ENCODE data around the gene EXOSC5.
A peak's percentile ranks its signal among the peaks of the same experiment; 100 is the strongest.
"Not testable (repeated sequence)": the region's sequence is repeated elsewhere in the genome, so short reads cannot be mapped to it uniquely, and the experiment has no call there.

Gene EXOSC5

DNA sequence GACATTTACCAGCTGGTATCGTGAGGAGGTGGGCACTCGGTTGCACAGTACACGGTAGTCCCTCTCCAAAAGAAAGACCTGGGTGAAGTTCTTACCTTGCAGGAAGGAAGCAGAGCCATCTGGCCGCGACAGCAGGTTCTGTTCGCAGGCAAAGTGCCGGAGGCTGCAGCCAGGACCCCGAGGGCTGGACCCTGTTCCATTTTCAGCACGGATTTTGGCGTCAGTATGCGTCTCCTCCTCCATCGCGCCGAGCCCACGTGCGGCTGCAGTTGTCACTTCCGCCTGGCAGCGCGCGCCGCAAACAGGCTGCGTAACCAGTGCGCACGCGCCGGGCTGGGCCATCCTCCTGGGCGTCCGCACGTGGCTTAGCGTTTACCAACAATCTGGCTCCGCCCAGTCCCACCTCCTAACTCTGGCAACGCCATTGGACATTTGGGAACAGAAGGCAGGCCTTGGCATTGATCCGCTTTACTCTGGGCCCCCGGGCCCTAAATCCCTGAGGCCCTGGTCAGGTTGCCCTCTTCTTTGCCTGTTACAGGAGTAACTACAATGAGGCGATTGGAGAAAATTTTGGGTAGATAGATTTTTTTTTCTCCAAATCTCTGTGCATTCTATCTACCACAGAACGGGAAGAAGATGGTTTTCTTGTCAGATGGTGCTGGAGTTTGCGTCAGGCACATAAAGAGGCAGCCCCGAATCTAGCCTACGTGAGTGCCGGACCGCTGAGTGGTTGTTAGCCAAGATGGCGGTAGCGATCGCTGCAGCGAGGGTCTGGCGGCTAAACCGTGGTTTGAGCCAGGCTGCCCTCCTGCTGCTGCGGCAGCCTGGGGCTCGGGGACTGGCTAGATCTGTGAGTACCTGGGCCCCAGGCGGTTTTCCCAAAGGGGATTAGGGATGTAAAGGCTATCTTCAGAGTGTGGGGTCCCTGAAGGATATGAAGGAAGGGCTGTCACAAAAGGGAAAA lies at the start of gene EXOSC5, which contains the start of gene BCKDHA:
EXOSC5 (minus strand) TSS at position 274 of the 964 bp plus-strand sequence; CDS start at position 243, 31 bp downstream.
BCKDHA (plus strand) TSS at position 733 of the 964 bp plus-strand sequence; CDS start at position 743, 10 bp downstream.
- peak; percentile 100 for DNase-seq (ENCODE audit: low spot score)

DNA sequence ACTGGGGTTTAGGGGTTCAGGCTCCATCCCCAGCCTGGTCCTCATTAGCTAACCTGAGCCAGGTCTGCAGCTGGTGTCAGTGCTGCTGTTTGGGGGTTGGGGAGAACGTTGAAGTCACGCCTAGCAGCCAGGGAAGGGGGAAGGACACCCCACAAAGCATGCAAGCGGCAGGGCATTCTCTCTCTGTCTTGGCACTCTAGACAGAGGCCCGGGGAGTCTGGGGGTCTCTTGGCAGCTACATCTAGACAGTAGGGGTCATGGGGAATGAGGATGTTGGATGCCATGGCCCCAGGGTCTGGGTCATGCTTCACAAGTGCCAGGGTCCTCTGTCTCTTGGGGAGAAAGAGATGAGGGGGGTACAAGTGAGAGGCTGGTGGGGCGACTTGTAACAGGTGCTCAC lies 48.4 kb upstream of the EXOSC5 start:
- DNase-seq (ENCODE audit: low spot score): no peak

DNA sequence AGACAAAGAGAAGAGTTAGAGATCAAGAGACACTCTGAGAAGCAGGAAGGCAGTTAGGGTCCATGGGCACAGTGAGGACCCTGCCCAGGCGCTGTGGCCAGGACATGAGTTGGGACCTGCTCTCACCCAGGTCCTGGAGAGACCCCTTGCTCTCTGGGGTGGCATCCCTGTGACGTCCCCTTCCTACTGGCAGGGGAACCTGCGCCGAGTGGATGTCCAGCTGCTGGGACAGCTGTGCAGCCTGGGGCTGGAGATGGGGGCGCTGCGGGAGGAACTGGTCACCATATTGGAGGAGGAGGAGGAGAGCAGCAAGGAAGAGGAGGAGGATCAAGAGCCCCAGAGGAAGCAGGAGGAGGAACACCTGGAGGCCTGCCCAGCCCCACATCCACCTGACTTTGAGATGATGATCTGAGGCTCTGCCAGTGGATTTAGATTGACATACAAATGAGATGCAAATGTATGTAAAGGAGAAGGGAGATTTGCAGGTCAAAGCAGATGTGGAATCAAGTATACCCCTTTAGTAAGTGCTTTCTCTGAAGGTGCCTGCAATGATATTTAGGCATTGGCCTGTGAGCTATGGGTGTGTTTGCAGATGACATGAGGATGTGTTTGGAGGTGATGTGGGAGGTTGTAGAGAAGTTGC lies 46.8 kb upstream of the EXOSC5 start:
- DNase-seq (ENCODE audit: low spot score): no peak

DNA sequence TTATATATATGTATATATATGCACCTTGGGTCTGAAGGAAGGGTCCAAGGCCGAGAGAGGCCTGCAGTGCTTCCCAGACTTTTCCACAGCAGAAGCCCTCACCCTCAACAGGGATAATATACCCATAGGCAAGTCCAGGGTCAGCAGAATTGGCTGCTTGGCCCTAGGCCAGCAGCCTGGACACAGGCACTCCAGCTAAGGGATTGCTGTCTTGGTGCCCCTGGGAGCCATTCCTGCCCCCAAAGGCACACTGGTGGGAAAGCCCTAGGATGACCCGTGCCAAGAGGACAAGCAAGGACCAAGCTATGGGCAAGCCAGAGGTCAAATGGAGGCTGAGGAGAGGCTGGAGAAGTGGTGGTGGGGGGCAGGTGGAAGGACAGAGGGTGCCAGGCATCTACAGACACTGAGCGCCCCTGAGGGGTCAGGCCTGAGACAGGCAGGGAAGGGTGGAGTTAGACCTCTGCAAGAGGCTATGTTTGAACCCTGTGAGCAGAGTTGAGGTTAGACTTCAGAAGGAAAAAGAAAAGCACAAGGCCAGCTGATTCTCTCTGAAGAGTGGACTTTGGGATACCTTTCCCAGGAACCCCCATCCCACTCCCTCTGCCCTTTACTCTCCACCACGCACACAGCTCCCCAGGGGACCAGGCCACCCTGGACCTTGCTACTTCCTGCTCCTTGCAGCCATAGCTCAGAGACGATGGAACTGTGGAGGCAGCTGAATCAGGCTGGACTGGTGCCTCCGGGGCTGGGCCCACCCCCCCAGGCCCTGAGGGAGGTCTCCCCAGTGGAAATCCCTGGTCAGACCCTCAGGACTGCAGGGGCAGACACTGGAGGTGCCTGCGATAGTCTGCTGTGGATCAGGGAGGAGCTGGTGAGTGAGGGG lies 45.6 kb upstream of the EXOSC5 start, which contains the start of gene ERICH4:
ERICH4 (plus strand) TSS at position 684 of the 883 bp plus-strand sequence; CDS start at position 698, 14 bp downstream.
- DNase-seq (ENCODE audit: low spot score): no peak

DNA sequence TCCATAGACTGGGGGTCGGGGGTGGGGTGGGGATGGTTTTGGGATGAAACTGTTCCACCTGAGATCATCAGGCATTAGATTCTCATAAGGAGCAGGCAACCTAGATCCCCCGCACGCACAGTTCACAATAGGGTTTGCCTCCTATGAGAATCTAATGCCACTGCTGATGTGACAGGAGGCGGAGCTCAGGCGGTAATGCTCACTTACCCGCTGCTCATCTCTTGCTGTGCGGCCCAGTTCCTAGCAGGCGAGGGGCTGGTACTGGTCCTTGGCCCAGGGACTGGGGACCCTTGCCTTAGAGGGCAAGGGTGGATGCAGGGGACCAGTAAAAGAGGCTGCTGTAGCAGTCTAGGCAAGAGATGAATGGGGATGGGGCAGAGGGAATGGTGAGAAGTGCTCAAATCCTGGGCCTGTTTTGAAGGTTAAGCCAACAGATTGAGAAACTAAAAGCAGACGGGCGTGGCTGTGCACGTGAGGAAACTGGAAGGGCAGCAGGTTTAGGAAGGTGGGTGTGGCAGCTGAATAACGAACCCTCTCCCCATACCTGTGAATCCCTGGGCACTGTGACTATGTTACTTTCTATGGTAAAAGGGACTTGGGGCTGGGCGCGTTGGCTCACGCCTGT lies 44.3 kb upstream of the EXOSC5 start:
- DNase-seq (ENCODE audit: low spot score): no peak

DNA sequence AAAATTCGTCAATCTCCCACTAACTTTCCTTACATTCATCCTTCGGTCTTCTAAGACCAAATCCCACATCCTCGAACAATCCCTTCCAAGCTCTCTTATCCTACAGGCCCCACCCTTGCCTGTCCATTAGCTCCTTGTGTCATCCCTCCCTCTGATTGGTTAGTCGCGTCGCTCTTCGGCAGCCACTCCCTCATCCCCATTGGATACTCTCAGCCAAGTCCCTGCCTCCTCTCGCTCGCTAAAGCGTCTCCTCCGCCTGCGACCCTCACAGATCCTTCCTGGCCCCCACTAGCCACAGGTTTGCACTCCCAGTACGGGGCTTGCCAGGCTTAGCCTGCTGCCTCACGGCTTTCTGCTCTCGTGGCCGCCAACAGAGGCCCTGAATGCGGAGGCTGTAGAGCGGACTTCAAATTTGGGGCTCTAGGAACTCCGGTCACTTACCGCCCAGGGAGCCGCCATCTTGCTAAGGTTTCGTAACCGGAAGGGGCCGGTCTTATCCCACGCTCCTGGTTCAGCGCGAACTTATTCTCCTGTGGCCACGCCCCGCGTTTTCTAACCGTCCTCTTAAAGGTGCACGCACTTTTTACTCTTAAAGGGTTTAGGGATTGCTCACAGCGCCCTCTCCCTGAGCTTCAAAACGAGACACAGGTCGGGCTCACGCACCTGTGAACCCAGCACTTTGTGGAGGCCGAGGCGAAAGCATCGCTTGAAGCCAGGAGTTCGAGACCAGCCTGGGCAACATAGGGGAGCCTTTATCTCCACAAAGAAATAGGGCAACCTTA lies 42.5 kb upstream of the EXOSC5 start, which contains the start of gene DMAC2:
DMAC2 (minus strand) TSS at position 472 of the 782 bp plus-strand sequence; CDS start at position 459, 13 bp downstream.
- peak; percentile 99 for DNase-seq (ENCODE audit: low spot score)

DNA sequence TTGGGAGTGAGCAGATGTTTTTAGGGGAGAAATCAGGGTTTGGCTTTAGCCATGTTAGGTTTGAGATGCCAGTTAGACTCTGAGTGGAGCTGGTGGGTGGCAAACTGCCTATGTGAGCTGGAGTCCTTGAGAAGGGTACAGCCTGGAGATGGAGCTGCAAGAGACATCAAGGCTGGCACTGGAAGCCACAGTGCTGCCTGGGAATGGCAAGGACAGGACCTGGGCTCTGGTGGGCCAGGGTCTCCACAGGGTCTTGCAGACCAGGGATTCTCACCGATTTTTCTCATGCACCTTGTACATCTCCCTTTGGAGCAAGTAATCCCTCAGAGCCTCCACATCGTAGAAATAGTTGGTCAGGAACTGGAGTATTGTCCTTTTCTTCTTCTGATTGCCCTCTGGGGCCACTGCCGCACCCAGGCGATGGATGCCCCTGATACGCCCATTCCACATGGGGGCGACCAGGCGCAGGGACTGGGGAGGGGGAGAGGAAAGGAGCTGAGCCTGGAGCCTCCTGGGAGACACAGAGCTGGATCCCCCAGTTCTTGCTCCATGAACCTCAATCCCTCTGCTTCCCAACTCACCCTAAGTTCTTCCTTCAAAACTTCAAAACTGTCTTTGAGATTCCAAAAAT lies 40.9 kb upstream of the EXOSC5 start:
- no peak for DNase-seq (ENCODE audit: low spot score)

DNA sequence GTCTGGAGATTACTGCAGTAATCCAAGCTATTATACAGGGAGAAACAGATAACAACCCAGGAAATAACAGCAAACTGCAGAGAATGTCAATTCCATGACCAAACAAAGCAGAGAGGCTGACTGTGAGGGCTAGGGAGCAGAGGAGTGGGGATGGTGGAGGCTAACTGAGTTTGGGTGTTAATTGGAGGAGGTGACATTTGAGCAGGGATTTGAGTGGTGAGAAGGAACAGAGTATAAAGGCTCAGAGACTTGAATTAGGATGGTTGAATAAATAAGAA lies 39.5 kb upstream of the EXOSC5 start:
- DNase-seq (ENCODE audit: low spot score): no peak

DNA sequence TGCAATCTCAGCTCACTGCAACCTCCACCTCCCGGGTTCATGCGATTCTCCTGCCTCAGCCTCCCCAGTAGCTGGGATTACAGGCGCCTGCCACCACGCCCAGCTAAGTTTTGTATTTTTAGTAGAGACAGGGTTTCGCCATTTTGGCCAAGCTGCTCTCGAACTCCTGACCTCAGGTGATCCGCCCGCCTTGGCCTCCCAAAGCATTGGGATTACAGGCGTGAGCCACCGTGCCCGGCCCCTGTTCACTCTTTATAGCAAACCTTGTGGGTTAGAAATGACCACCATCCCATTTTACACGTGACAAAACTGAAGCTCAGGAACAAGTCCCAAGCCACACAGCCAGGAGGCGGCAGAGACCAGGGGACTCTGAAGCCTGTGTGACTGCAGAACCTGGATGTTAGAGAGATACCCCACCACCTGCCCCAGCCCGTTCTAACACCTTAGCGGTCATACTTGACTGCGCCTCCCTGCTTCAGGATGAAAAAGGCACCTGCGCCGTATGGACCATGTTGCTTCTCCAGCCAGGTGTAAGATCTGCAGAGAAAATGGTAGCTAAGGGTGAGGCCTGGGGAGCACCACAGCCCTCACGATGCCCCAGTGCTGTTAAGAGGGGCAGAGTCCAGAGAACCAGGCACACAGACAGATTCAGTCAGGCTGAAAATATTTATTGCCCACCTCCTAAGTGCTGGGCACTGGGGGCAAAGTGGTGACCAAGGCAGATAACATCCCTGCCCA lies 38.9 kb upstream of the EXOSC5 start:
- DNase-seq (ENCODE audit: low spot score): no peak

DNA sequence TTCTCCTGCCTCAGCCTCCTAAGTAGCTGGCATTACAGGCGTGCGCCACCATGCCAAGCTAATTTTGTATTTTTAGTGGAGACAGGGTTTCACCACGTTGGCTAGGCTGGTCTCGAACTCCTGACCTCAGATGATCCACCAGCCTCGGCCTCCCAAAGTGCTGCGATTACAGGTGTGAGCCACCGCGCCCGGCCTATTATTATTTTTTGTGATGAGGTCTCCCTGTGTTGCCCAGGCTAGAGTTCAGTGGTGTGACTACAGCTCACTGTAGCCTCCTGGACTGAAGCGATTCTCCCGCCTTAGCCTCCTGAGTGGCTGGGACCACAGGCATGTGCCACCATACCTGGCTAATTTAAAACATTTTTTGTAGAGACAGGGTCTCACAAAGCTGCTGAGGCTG lies 38.2 kb upstream of the EXOSC5 start:
- DNase-seq (ENCODE audit: low spot score): not testable (repeated sequence)

DNA sequence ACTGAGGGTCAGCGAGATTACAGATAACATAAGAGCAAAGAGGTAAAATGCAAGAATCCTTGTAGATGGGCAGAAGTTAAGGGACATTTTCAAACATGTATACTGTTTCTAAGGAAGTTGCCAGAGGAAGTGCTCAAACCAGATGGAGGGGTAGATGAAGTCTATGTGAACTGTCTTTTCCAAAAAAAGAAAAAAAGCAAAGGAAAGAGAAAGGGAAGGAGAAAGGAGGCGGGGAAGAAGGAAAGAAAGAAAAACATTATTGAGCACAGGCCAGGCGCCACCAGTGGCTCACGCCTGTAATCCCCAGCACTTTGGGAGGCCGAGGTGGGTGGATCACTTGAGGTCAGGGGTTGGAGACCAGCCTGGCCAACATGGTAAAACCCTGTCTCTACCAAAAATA lies 37.3 kb upstream of the EXOSC5 start:
- no peak for DNase-seq (ENCODE audit: low spot score)

DNA sequence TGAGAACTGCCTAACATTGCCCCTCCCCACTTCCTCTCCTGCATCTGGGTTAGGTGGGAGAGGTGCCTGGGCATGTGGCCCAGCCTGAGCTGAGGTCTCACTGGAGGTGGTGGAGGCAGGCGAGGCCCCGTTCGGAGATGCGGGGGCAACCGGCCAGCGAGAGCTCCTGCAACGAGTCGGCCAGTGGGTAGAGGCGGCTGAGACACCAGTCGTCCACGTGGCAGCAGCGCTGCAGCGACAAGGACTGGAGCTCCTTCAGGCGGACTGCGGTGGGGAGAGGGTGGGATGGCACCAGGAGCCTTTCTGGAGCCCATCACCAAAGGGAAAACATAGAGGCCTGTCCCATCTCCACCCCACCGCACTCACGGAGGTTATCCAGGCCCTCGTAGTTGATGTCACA lies 36.0 kb upstream of the EXOSC5 start:
- DNase-seq (ENCODE audit: low spot score): no peak

DNA sequence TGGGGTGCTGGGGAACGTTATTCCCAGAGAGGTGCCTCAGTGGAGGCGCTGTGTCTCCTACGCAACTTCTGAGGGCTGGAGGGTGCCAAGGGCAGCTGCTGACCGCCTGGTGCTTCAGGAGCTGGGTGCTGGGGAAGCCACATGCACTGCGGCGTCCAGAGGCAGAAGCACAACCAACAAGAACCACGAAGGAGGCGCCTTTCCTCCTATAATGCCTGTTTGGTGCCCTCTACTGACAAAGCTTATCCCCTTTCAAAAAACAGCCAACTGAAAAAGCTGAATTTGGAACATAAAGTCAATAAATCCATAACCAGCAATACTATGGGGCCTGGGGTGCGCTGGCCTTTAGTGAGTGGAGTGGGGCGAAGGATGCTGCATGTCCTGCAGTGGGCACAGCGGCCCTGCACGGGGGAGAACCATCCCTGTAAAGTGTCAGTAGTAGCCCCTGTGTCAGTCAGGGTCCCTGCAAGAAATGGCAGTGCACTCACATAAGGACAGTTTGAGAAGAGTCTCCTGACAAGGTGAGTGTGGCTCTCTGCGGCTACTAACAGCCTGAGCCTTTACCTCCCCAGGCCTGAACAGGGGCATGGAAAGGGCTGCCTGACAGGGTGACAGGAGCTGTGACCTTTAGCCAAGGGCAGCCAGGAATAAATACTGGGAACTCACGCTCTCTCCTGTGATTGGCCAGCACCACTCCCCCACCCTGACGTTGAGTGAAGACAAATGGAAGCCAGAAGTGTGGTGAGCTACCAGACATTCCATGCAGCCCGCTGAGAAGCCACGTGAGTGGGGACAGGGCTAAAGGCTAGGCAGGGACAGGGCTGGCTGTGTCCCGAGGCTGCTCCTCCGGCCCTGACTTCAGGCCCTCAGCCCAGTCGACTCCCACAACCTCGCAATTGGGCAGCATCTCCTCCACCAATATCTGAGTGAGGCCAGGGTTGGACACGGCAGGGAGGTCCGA lies 34.5 kb upstream of the EXOSC5 start:
- DNase-seq (ENCODE audit: low spot score): peak; percentile 56

DNA sequence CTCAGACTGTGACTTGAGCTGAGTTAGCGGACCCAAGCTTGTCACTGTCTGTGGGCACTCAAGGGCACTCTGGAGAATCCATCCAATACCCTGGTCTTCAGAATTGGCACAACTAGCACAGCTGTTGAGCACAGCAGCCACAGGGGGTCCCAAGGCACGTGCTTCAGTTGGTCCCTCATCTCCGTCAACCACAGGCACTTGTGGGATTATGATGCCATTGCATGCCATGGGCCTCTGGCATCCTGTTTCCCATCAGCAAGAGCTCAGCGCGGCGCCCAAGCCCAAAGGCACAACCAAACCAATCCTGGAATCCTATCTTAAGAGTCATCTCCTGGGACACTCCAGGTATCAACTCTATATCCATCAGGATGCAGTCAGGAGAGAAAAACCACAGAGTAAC lies 33.8 kb upstream of the EXOSC5 start:
- no peak for DNase-seq (ENCODE audit: low spot score)

DNA sequence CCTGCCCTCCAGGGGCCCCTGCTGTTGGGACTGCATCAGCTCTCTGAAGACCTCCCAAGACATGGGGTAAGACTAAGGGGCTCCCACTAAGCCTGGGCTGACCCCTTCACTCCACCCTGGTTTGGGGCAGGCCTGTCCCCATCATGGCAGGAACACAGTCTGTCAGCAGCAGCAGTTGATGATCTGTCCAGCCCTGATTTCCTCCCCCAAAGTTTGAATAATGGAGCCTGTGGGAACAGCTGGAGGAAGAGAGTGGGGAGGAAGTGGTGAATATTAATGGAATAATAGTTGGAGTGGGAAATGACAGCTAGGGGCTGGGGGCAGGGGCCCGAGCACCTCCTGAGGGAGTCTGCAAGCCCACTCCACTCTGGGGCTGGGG lies 31.3 kb upstream of the EXOSC5 start:
- DNase-seq (ENCODE audit: low spot score): no peak

DNA sequence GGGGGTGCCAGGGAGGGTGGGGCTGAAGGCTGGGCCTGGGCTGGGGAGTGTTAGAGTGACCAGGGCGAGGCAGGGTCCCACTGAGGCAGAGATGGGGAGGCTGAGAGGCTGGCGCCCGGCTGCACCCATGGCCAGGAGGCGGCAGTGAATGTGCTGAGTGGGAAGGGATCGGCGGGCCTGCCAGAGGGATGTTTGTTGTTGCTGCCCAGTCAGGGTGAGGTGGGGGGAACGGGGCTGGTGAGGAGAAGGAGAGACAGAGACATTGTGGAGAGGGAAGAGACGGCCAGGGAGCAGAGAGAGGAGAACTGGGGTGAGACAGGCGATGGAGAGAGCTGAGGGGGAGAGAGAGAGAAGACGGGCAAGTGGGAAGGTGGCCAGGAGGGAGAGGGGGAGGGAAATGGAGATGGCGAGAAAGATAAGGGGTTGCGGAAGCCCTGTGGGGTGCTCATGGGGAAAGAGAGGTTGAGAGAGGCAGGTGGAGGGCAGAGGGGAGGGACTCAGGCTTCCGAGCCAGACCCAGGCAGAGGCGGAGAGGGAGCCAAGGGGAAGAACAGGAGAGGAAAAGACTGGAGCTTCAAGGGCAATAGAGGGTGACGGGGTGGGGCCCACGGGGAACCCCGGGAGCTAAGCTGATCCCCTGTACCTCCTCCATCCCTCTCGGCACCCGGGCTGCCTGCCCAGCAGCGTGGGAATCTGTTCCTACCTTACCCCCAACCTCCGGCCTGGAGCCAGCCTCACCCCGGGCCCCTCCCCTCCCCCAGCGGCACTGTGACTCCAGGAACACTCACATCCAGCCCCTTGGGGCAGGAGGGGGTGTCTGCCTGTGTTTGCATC lies 30.7 kb upstream of the EXOSC5 start:
- peak; percentile 58 for DNase-seq (ENCODE audit: low spot score)

DNA sequence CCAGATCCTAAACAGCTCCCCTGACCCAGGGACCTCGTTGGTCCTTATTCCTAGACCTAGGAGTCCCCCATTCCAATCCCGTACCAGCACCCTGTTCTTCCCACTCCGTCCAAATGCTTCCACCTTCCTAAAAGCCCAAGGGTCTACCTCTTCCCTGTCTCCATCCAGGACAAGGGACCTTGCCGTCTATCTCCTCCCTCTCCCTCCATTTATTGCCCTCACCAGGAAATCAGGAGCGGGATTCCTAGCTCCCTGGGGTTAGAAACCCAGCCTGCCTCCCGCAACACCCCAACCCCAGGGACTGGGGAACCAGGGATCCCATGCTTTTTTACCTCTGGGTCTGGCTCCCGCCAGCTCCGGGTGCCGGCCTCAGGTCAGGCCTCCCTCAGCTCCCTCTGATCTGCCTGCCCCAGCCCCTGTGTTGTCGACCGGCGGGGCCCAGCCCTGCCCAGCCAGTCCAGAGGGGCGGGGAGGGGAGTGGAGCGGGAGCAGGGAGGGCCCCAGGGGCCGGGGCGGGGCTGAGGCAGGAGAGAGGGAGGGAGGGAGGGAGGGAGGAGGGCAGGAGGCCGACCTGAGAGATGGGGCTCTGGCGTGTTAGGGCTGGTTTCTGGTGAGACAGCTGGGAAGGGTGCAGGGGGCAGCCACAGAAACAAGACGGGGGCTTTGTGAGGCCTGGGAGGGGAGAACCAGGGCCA lies 29.9 kb upstream of the EXOSC5 start, which contains the start of gene B3GNT8:
B3GNT8 (minus strand) TSS at position 423 of the 695 bp plus-strand sequence. CDS start 596 bp downstream, outside the sequence.
- DNase-seq (ENCODE audit: low spot score): peak; percentile 81
